Parathyroid adenoma (tissue), 2 donors: Measurements from ENCODE around the gene BPIFB6.

Experiments used
- H2AFZ ChIP-seq: fragments of 300-600 bp; sonication (generic); one replicate; pipeline ENCODE4 v1.7.0; 2017; ENCODE audit warnings: antibody characterized with exemption, mild to moderate bottlenecking
- H3K27ac ChIP-seq: fragments of 300-600 bp; sonication (generic); one replicate; pipeline ENCODE4 v1.7.0; 2017
- H3K27me3 ChIP-seq: fragments of 300-600 bp; sonication (generic); one replicate; pipeline ENCODE4 v1.7.0; 2017; ENCODE audit warnings: low read length; ENCODE audit not compliant: control insufficient read depth, insufficient read depth
- H3K36me3 ChIP-seq: fragments of 300-600 bp; sonication (generic); one replicate; pipeline ENCODE4 v1.7.0; 2017; ENCODE audit warnings: low read length; ENCODE audit not compliant: control insufficient read depth, insufficient read depth
- H3K4me1 ChIP-seq: fragments of 300-600 bp; sonication (generic); one replicate; pipeline ENCODE4 v1.7.0; 2017; ENCODE audit warnings: control low read depth
- H3K4me2 ChIP-seq: fragments of 300-600 bp; sonication (generic); one replicate; pipeline ENCODE4 v1.7.0; 2017; ENCODE audit warnings: low read length
- H3K4me3 ChIP-seq: fragments of 300-600 bp; sonication (generic); one replicate; pipeline ENCODE4 v1.7.0; 2017; ENCODE audit warnings: low read depth, low read length
- H3K79me2 ChIP-seq: fragments of 300-600 bp; sonication (generic); one replicate; pipeline ENCODE4 v1.7.0; 2017; ENCODE audit warnings: control low read depth
- H3K9ac ChIP-seq: fragments of 300-600 bp; sonication (generic); one replicate; pipeline ENCODE4 v1.7.0; 2017; ENCODE audit warnings: mild to moderate bottlenecking
- H3K9me3 ChIP-seq: fragments of 300-600 bp; sonication (generic); one replicate; pipeline ENCODE4 v1.7.0; 2017; ENCODE audit warnings: low read length; ENCODE audit not compliant: control insufficient read depth
- TF ChIP-seq, protein P1 (sequence below): fragments of 300-600 bp; sonication (generic); IDR thresholded peaks from one replicate; pipeline ENCODE4 v1.7.0; 2017; ENCODE audit warnings: antibody characterized with exemption, mild to moderate bottlenecking
- donor health status: primary hyperparathyroidism.

Gene BPIFB6

GRCh38 chr20:33081411-33082154 lies 50.1 kb downstream of the BPIFB6 start:
- H3K4me3 ChIP-seq, result no peak overlapping the region
- H3K27me3 ChIP-seq, result no peaks in the 10 kb centered on the region
- H2AFZ ChIP-seq, result no peak overlapping the region
- no peak overlapping the region for H3K27ac ChIP-seq
- no peaks in the 10 kb centered on the region for H3K4me1 ChIP-seq
- H3K79me2 ChIP-seq, result no peaks in the 10 kb centered on the region
- H3K9me3 ChIP-seq, result no peaks in the 10 kb centered on the region
- H3K9ac ChIP-seq, result no peak overlapping the region
- TF ChIP-seq, protein P1, sequence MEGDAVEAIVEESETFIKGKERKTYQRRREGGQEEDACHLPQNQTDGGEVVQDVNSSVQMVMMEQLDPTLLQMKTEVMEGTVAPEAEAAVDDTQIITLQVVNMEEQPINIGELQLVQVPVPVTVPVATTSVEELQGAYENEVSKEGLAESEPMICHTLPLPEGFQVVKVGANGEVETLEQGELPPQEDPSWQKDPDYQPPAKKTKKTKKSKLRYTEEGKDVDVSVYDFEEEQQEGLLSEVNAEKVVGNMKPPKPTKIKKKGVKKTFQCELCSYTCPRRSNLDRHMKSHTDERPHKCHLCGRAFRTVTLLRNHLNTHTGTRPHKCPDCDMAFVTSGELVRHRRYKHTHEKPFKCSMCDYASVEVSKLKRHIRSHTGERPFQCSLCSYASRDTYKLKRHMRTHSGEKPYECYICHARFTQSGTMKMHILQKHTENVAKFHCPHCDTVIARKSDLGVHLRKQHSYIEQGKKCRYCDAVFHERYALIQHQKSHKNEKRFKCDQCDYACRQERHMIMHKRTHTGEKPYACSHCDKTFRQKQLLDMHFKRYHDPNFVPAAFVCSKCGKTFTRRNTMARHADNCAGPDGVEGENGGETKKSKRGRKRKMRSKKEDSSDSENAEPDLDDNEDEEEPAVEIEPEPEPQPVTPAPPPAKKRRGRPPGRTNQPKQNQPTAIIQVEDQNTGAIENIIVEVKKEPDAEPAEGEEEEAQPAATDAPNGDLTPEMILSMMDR, result no peak
- no peak overlapping the region for H3K4me2 ChIP-seq
- H3K36me3 ChIP-seq, result no peaks in the 10 kb centered on the region

DNA sequence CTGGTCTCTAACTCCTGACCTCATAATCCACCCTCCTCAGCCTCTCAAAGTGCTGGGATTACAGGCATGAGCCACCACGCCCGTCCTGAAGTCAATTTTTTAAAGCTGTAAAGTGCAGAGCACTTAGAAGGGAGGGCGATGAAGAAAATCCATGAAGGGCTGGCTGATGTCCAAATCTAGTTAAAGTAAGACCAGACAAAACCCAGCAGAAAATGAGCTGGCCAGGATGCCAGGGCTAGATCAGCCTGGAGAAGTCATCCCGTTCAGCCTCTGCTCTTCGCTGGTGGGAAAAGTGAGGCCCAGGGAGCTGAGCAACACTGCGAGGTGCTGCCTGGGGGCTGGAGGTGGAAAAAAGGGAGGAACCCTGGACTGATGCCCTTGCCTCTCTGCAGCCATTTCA lies 51.1 kb downstream of the BPIFB6 start:
- Histone ChIP-seq H2AFZ (no peak overlapping the region), H3K27me3 (no peaks in the 10 kb centered on the region), H3K4me3 (no peak overlapping the region), H3K79me2 (no peaks in the 10 kb centered on the region), H3K9me3 (no peaks in the 10 kb centered on the region), H3K4me2 (no peak overlapping the region), H3K27ac (no peak overlapping the region), H3K36me3 (no peaks in the 10 kb centered on the region), H3K9ac (no peak overlapping the region), H3K4me1 (no peaks in the 10 kb centered on the region)
- TF ChIP-seq, protein P1, result no peak

DNA sequence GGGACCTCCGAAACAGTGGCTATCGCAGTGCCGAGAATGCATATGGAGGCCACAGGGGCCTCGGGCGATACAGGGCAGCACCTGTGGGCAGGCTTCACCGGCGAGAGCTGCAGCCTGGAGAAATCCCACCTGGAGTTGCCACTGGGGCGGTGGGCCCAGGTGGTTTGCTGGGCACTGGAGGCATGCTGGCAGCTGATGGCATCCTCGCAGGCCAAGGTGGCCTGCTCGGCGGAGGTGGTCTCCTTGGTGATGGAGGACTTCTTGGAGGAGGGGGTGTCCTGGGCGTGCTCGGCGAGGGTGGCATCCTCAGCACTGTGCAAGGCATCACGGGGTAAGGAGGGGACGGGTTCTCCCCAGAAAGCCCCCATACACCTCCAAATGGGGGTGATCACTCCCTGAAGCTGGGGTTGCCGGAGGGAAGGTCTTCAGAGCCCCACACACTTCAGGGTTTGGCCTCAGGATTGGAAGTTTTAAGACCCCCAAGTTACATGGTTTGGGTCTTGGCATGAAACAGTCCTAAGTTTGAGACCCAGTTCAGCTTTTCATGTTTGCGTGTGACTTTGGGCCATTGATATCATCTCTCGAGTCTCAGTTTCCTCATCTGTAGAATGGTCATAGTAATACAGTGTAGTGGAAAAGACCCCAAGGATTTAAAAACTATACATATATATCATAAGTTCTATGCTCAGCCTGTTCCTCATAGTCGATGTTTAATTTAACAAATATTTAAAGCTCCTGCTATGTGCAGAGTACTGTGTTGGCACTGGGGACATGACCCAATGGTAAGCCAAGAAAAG lies 52.3 kb downstream of the BPIFB6 start:
- no peak overlapping the region for H2AFZ ChIP-seq
- no peak overlapping the region for H3K4me2 ChIP-seq
- H3K27ac ChIP-seq, result no peak overlapping the region
- TF ChIP-seq, protein P1, result no peak
- H3K4me3 ChIP-seq, result no peak overlapping the region
- no peaks in the 10 kb centered on the region for H3K36me3 ChIP-seq
- H3K4me1 ChIP-seq, result no peaks in the 10 kb centered on the region
- H3K27me3 ChIP-seq, result no peaks in the 10 kb centered on the region
- H3K79me2 ChIP-seq, result no peaks in the 10 kb centered on the region
- H3K9me3 ChIP-seq, result no peaks in the 10 kb centered on the region
- no peak overlapping the region for H3K9ac ChIP-seq

DNA sequence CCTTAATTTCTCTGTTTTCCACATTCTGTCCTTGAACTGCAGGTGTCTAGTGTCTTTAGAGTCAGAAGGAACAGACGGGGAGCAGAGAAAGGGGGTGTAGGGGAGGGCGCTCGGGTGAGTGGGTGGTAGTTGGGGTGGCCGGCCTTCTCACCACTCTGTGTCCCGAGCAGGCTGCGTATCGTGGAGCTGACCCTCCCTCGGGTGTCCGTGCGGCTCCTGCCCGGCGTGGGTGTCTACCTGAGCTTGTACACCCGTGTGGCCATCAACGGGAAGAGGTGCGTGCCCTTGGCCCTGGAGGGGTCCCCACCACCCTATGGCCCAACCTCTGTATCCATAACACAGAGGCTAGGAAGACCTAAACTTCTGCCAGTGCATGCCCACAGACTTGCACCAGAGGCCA lies 53.3 kb downstream of the BPIFB6 start:
- Histone ChIP-seq H3K27me3 (no peaks in the 10 kb centered on the region), H3K4me1 (no peaks in the 10 kb centered on the region), H3K9me3 (no peaks in the 10 kb centered on the region), H3K9ac (no peak overlapping the region), H3K27ac (no peak overlapping the region), H3K4me2 (no peak overlapping the region), H3K36me3 (no peaks in the 10 kb centered on the region), H3K4me3 (no peak overlapping the region), H2AFZ (no peak overlapping the region), H3K79me2 (no peaks in the 10 kb centered on the region)
- TF ChIP-seq, protein P1, result no peak
